Chondrocyte (in vitro differentiated cells): ENCODE measurements around the gene PKP1. TPM values are rescaled to one million over a fixed set of nuclear protein-coding genes. Genes with fewer than 3 reads are reported as not detected.
A peak's percentile ranks its signal among the peaks of the same experiment; 100 is the strongest.

ENCODE experiments used
- DNase-seq: peaks from one replicate; pipeline ENCODE4 v3.0.0; 2021; ENCODE audit warnings: mixed read lengths, low spot score
- H3K27ac Mint-ChIP-seq: one replicate; pipeline ENCODE4 v1.8.0; 2021; ENCODE audit warnings: mild to moderate bottlenecking, moderate library complexity, mixed read lengths; ENCODE audit not compliant: unreplicated experiment
- H3K27me3 Mint-ChIP-seq: 2 replicates; pipeline ENCODE4 v1.8.0; 2021; ENCODE audit warnings: low read depth, mixed read lengths
- H3K36me3 Mint-ChIP-seq: 2 replicates; pipeline ENCODE4 v1.8.0; 2021; ENCODE audit warnings: low read depth, mixed read lengths
- H3K4me1 Mint-ChIP-seq: 2 replicates; pipeline ENCODE4 v1.8.0; 2021; ENCODE audit warnings: low read depth, mild to moderate bottlenecking, mixed read lengths
- H3K4me3 Mint-ChIP-seq: one replicate; pipeline ENCODE4 v1.8.0; 2021; ENCODE audit warnings: mild to moderate bottlenecking, moderate library complexity, mixed read lengths; ENCODE audit not compliant: unreplicated experiment
- H3K9me3 Mint-ChIP-seq: 2 replicates; pipeline ENCODE4 v1.8.0; 2021; ENCODE audit warnings: low read depth, mixed read lengths
- total RNA-seq: library from RNA; stranded (reverse); gene quantifications from 3 replicates; pipeline ENCODE4 v1.2.1, GENCODE V29; 2021
- TF ChIP-seq, protein P1 (sequence below): fragments of 200-600 bp; sonication (generic); IDR thresholded peaks from 2 replicates; pipeline ENCODE4 v1.5.0; 2021; ENCODE audit warnings: antibody characterized with exemption, mild to moderate bottlenecking, moderate library complexity

PKP1 gene
- total RNA-seq, 1 donor from 2014 or later = 4.0 TPM

DNA sequence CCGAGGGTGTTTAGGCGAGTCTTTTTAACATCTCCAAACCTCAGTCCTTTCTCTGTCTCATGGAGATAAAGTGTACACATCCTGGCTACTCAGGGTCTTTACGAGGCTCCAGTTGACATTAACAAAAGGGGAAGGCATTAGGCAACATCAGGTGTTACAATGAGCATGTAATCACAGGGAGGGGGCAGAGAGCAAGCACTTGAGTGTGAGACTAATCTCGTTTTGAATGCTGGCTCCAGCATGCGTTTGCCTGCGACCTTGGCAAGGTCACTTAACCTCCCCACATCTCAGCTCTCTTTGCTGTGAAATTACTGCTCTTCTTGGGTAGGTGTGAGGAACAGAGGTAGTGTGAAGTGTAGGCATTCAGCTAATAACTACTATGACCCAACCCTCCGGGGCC, 91.1 kb downstream of the PKP1 start:
- Mint-ChIP-seq H3K27me3 (peaks cover 4% of the 10 kb centered on the region), H3K27ac (no peak overlapping the region)

DNA sequence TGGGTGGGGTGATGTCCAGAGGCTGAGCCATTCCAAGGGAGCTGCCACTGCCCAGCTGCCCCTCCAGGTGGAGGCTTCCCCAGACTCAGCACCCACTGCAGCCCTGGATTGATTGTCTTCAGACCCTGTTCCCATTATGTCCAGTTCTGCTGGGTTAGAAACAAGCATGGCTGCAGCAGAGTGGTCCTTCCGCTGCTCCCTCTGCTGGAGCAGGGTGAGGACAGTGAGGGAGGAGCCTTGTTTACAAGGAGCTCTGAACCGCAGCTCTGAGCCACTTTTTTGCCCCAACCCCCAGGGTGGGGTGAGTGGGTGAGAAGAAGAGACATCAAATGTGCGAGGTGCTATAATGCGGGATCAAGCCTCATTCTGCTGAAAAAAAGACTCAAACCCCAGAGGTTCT, 91.9 kb downstream of the PKP1 start:
- no peak overlapping the region for H3K27ac Mint-ChIP-seq
- peaks cover 25% of the 10 kb centered on the region for H3K4me1 Mint-ChIP-seq
- DNase-seq = no peak
- H3K27me3 Mint-ChIP-seq = peaks cover 4% of the 10 kb centered on the region
- TF ChIP-seq, protein P1, sequence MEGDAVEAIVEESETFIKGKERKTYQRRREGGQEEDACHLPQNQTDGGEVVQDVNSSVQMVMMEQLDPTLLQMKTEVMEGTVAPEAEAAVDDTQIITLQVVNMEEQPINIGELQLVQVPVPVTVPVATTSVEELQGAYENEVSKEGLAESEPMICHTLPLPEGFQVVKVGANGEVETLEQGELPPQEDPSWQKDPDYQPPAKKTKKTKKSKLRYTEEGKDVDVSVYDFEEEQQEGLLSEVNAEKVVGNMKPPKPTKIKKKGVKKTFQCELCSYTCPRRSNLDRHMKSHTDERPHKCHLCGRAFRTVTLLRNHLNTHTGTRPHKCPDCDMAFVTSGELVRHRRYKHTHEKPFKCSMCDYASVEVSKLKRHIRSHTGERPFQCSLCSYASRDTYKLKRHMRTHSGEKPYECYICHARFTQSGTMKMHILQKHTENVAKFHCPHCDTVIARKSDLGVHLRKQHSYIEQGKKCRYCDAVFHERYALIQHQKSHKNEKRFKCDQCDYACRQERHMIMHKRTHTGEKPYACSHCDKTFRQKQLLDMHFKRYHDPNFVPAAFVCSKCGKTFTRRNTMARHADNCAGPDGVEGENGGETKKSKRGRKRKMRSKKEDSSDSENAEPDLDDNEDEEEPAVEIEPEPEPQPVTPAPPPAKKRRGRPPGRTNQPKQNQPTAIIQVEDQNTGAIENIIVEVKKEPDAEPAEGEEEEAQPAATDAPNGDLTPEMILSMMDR = peak; percentile 41
- no peaks in the 10 kb centered on the region for H3K36me3 Mint-ChIP-seq
- no peak overlapping the region for H3K4me3 Mint-ChIP-seq
- no peaks in the 10 kb centered on the region for H3K9me3 Mint-ChIP-seq

More for the DNA sequence above, 91.1 kb downstream of the PKP1 start:
- TF ChIP-seq, protein P1 = no peak
- Mint-ChIP-seq H3K9me3 (no peaks in the 10 kb centered on the region), H3K36me3 (no peaks in the 10 kb centered on the region), H3K4me1 (peaks cover 25% of the 10 kb centered on the region), H3K4me3 (no peak overlapping the region)
- DNase-seq = no peak

DNA sequence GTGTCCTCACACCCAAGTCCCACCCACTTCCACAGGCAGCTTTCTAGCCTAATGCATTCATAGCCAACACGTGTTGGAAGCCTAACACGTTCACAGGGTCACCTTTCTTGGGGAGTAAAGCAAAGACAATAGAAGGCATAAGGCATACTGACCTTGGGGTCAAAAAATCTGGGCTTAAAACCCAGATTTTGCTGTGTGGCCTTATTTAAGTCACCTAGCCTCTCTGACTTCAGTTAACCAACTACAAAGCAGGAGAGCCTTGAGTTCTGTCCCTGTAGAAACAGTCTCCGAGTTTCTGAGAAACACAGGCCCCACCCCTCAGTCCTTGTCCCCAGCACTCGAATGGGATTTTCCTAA, 92.8 kb downstream of the PKP1 start:
- DNase-seq = no peak
- peak overlapping the region; percentile 87 for H3K27ac Mint-ChIP-seq
- peaks cover 4% of the 10 kb centered on the region for H3K27me3 Mint-ChIP-seq
- no peaks in the 10 kb centered on the region for H3K36me3 Mint-ChIP-seq
- peaks cover 25% of the 10 kb centered on the region for H3K4me1 Mint-ChIP-seq
- no peaks in the 10 kb centered on the region for H3K9me3 Mint-ChIP-seq
- TF ChIP-seq, protein P1 = no peak
- H3K4me3 Mint-ChIP-seq = peak overlapping the region; percentile 57

DNA sequence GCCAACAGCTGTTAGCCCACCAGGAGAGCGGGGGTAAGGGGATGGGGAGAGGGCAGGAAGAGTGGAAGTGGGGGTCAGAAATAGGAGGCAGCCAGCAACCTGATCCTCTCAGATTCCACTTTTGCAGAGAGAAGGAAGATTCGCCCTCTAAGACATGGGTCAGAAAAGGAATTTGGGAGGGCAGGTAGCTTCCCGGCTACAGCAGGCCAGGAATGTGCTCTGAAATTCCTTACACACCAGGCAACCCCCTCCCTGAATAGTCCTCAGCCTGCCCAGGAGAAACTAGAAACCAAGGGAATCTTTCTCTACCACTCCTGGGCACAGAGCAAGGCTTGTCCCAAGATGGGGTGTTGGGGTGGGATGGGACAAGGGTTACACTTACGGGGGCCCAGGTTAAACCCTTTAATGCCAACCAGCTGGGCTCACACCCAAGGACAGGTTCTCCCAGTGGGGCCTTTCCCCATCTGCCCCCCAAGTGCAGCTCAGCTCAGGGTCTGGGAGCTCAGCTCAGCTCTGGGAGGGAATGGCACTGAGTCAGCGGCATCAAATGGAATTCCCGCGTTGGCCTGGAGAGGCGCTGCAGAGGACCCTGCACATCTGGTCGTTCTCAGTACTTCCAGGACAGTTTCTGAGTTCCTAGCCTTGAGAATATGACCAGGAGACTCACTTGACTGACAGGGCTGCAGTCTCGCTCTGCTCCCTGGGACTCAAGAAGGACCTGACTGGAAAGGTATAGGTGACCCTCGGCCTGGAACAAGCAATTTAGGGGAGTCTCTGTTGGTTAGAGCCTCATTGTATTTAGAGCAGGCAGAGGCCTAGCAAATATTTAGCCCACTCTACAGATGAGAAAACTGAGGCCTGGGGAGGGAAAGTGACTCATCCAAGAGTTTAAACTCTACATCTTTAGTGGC, 93.4 kb downstream of the PKP1 start:
- no peak for DNase-seq
- peak overlapping the region; percentile 57 for H3K4me3 Mint-ChIP-seq
- TF ChIP-seq, protein P1 = peak; percentile 82
- H3K4me1 Mint-ChIP-seq = peaks cover 25% of the 10 kb centered on the region
- H3K27me3 Mint-ChIP-seq = peaks cover 4% of the 10 kb centered on the region
- no peaks in the 10 kb centered on the region for H3K36me3 Mint-ChIP-seq
- H3K27ac Mint-ChIP-seq = peak overlapping the region; percentile 87
- no peaks in the 10 kb centered on the region for H3K9me3 Mint-ChIP-seq

DNA sequence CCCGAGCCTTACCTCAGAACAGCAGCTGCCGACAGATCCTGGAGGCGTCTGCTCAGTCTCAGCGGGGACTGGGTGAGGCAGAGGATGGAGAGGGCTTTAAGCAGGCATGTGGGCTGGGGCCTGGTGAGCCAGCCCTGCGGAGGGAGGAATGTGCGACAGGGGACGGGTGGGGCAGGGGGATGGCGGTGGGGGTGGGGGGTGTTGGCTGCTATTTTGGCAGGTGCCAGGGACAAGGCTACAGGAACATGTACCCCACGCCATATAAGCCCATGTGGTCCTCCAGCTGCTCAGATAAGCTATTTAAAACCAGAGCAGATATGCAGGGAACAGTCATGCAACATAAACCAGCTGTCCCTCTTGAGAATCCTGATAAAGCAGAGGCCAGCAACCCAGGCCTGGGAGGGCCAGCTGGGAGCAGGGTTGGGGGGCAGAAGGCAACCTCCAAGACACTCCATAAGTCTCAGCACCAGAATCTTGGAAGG, 94.3 kb downstream of the PKP1 start, which contains the start of gene TNNT2:
TSS of gene TNNT2 (minus strand) at position 70 of the 482 bp plus-strand sequence. CDS start 4,426 bp downstream, outside the sequence.
- H3K9me3 Mint-ChIP-seq = no peaks in the 10 kb centered on the region
- H3K4me3 Mint-ChIP-seq = peak within 1 kb of the TSS; percentile 57
- H3K36me3 Mint-ChIP-seq = no peaks in the 10 kb centered on the region
- peaks cover 25% of the 10 kb centered on the region for H3K4me1 Mint-ChIP-seq
- no peaks in the 10 kb centered on the region for H3K27me3 Mint-ChIP-seq
- TF ChIP-seq, protein P1 = no peak
- no peak for DNase-seq
- peak within 1 kb of the TSS; percentile 87 for H3K27ac Mint-ChIP-seq
